HG03039 (cell line): ENCODE measurements around the gene CACNA2D1.

Experiments used
- ATAC-seq: cut with Tn5 transposase; IDR thresholded peaks from one replicate; pipeline ENCODE4 v1.9.1; 2021; ENCODE audit warnings: mild to moderate bottlenecking, moderate library complexity; ENCODE audit not compliant: unreplicated experiment

Gene CACNA2D1

DNA sequence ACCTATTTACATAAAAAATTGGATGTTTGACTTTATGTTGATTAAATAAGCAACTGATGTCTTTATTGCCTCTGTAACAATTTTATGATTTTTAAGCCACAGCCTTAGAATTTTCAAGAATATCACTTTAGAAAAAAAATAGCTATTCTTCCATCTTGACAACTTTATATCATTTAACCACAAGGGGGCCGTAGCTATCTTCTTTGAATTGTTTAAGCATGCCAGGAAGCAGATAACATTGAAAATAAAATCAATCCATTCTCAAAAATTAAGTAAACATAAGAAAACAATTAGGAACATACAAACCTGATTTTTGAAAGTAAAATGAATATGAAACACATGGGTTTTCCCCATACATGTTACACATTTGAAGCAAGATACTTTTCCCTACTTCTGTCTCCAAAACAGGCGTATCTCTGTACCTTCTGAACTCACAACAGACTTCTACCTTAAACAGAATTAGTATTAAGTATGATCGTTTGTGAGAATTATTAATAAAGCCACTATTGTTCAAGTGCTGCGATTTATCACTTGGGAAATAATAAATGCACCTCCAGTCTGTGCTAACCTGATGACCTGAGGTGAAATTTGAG, 209.0 kb downstream of the CACNA2D1 start:
- ATAC-seq = no peak

DNA sequence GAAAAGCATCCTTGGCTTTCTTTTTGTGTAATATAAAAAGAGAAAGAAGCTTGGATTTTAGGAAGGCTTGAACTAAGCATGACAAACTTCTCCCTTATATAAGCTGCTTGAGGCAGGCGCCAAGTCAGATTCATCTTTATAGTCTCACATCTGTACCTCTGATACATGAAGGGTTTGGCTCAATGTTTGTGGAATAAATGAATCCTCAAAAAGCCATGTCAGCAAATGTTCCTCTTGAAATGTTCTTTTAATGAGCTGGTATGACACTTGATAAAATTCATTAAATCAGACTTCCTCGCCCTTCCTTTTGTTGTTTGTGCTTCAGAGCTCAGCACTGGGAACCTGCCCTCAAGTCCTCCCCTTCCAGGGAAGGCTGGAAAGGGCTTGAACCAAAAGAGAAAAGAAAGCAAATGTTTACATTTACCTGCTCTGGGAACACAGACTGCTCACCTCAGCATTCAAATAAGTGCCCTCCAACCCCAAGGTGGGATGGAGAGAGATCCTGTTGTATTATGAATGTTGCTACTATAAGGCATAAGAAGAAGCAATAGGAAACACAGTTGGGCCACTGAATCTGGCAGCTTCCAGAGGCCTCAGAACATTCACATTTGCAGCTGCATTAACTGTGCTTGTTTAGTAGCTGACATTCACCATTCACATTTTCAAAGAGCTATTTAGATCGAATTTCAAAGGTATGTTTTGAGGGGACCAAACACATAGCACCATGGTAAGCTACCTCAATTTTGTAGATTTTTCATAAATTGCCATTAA, 212.6 kb downstream of the CACNA2D1 start:
- no peak for ATAC-seq

DNA sequence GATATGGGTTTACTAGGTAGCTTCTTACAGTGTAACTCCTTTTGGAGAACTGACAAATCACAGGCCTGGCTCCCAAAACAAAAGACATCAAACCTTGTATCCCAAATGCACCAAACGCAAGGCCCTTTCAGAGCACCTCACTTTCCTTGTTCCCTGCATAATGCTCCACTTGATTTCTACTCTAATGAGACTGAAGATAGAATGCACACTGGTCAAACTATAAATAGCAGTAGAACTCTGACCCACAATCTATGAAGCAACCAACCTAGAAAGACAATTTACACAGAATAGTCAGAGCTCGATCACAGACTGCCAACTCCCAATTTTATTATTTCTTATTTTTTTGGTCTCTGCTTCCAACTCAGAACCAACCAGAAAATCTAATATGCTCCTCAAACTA, 214.4 kb downstream of the CACNA2D1 start:
- no peak for ATAC-seq

DNA sequence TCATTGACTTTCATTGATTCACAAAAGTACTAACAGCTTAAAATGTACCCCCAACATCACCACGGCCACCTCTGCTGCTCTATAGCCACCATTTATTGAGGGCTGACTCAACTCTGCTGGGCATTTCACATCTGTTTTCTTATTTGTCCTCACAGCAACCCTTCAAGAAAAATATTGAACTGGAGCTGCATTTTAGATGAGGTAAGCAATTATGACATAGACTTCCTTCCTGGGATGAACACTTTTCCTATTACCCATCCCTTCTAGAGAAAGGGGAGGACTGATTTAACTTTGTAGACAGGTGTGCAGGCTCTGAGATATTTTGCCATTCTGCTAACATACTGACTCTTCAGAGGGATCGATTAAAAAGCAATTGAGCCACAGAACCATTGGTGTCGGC, 217.4 kb downstream of the CACNA2D1 start:
- no peak for ATAC-seq

DNA sequence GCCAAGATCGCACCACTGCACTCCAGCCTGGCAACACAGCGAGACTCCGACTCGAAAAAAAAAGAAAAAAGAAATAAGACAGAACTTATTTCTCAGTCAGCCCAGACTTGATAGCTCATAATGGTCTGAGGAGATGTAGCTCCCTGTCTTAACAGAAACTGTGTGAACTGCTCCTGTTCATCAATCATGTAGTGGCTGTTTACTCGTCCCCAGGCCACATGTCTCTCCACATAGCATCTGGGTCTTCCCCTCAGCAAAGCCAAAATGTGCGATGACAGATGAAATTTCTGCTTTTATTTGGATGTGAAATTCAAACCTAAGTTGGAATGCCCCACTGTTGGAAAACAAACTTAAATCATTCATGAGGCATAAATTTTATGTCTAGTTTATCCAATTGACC, 219.0 kb downstream of the CACNA2D1 start:
- no peak for ATAC-seq

DNA sequence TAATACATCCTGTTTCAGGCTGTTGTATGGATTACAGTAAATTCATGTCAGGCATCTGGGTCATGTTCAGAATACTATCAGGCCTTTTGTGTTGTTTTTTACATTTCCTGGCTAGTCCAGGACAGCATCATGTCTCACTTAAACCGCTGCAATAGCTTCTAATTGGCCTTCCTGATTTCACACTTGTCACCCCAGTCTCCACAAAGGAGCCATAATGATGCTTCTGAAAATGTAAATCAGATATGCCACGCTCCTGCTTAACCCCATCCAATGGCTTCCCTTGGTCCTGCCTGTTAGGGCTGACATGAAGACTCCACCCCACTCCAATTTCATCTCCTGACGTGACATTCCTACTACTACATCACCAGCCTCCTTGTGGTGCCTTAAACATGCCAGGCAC, 220.0 kb downstream of the CACNA2D1 start:
- ATAC-seq = no peak

DNA sequence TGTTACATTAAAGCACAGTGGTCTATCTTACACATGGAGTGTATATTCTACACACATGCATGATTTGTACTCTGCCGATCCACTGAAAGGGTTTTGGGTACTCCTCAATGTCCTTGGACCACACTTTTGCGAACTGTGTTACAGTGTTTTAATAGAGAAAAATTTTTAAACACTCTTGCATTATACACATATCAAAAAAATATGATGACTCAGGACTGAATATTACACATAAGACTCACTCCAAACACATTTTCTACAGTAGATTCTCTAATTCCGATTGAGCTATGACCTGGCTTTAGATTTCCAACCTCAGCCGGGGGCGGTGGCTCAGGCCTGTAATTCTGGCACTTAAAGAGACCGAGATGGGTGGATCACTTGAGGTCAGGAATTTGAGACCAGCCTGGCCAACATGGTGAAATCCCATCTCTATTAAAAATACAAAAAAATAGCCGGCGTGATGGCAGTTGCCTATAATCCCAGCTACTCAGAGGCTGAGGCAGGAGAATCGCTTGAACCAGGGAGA, 222.4 kb downstream of the CACNA2D1 start:
- no peak for ATAC-seq

DNA sequence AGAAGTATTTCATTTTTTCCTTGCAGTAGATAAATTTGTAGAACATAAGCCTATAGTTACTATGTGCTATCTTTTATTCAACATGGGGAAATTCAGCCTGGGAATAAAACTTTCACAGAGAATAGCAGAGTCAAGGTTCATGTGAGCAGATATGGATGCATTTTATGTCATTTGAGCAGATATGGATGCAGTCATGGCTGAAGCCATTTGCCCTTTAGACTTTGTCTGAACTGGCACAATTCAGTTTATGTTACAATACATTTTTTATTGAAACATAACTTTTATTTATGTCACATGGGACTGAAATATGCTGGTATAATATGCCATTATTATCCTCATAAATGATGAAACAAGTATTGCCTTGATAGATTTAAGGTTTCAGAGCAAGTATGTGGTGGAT, 231.1 kb downstream of the CACNA2D1 start:
- no peak for ATAC-seq

DNA sequence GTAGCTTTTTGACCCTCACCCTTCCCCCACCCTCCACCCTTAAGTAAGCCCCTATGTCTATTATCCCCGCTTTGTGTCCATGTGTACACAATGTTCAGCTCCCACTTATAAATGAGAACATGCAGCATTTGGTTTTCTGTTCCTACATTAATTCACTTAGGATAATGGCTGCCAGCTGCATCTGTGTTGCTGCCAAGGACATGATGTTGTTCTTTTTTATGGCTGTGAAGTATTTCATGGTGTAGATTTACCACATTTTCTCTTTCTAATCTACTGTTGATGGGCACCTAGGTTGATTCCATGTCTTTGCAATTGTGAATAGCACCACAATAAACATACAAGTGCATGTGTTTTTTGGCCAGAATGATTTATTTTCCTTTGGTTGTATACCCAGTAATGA, 232.2 kb downstream of the CACNA2D1 start:
- ATAC-seq = no peak

DNA sequence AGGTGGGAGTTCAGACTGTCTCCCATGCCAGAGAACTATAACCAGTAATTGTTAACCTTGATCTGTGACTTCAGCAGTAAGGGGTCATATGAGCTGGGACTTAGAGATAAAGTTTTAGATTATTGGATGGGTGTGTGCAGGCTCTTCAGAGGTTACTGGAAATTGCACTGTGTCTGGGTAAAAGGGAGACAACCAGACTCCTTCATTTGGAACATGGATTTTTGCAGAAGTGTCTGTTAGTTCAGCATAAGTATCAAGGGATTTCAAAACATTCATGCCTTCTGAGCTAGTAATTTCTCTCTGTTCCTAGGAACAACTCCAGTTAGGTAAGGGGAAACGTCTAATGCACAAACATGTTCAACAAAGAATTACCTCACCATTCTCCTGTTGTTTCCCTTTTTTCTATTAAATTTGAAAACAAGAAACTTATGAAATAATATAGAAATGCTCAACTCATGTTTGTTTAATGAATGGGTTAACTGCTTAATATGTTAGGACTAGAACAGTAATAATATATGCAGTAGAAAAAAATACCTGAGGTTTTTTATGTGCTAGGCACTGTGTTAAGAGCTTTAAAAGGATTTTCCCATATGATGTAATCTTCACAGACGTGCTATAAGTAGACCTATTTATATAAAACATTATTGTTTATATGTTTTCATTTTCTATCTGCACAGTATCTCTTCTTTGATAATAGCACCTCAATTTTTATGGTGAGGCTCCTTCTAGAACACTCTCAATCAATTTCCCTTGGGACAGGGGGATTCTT, 233.0 kb downstream of the CACNA2D1 start:
- no peak for ATAC-seq

DNA sequence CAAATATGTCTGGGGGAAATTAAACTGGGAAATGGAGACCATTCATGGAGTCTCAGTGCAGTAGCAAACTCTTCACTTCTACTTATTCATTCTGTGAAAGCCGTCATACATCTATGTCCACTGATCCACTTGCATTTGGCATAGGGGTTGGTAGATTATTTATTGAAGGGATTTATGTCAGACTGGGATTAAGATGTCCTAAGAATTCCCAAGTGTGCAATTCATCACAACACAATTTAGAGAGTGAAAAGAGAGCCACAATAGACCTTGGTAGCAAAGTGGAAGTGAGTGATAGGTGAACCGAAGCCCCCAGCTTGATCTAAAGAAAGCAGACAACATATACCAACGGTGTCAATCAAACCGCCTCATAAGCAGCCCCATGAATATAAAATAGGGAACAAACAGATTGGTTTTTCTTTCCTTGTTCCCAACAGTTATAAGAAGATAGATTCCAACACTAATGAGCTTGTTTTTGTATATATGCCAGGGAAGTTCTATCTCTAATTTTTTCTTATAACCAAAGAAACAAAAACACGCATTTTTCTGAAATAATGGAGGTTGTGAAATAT, 234.3 kb downstream of the CACNA2D1 start:
- ATAC-seq = no peak

DNA sequence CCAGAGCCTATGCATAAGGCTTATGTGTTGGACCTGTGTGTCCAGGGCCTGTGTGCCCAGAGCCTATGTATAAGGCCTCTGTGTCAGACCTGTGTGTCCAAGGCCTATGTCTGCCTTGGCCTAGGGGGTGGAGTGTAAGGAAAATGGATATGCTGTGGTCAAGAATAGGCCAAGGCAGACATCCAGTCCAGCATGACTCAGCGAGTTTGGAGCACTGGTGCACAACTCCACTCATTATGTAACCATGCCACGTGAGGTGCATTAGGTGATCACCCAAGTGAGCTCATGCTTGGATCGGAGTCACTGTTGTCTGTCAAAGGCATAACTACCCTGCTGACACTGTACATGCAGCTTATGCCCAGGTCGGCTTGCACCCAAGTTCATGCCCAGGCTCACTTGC, 238.9 kb downstream of the CACNA2D1 start:
- ATAC-seq = no peak

DNA sequence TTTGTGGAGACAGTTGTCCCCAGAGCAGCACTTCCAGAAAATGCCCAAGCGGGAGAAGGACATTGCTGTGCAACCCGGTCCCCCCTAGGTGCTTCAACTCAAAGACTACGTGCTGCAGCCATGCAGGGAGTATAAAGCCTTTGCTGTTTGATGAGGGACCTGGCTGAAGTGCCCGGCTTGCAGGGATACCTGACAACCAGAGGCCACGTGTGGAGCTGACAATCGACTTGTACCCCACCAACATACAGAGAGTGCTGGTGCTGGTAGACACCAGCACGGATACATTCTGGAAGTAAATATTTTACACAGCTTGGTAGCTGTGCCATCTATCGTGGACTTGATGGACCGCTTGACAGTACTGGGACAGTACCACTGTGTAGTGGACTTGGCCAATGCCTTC, 240.6 kb downstream of the CACNA2D1 start:
- ATAC-seq = no peak

DNA sequence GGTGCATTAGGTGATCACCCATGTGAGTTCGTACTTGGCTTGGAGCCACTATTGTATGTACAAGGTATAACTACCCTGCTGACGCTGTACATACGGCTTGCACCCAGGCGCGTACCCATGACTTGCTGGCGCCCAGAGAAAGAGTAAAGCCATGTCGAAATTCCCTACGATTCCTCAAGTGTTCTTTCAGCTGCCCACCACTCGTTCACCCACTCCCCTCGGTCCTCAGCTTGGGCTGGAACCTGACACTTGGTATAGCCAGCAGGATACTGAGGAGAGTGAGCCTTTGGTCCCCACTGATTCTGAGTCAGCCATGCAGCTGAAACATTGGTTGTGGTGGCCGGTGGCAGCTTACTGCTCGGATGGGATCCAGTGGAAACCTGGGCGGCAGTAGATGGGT, 241.5 kb downstream of the CACNA2D1 start:
- ATAC-seq = no peak

DNA sequence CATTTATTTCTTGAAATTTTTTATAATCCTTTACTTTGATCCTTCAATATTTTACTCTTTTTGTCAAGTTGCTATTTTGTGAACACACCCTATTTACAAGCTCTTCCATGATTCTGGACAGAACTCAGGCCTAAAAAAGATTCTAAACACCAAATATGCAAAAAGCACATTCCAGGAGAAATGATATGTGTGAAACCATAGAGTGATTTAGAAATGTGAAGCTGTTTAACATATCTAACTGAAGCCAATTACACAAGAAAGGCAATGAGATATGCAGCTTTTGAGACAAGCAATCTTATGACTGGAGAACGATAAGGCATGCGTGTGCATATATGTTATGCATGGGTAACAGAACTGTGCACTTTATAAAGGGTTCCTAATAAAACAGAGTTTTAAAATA, 243.0 kb downstream of the CACNA2D1 start:
- ATAC-seq = no peak

DNA sequence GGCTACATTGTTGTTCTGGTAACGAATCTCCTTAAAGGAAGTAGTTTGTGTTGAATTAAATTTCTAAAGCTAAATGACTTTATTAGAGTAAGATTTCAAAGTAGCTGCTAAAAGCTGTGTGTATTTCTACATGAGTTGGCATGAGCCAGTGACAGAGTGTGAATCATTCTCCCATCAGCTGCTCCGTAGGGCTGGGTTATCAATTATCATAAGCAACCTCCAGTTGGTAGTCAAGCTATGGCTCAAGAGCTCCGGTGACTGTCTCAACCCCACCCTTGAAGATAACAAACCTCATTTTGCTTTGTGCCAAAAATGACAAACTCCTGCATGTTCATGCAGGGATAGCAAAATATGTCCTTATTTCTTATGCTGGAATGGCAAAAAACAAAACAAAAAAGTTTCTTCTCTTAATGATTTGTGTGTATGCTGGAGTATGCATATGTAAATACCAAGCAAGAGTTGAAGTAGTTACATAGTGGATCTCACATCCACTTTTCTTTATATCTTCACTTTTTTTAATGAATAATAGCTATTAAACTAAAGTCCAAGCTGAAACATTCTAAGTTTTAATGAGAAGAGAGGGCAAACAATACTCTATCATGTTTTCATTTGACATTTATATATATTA, 249.4 kb downstream of the CACNA2D1 start:
- no peak for ATAC-seq

DNA sequence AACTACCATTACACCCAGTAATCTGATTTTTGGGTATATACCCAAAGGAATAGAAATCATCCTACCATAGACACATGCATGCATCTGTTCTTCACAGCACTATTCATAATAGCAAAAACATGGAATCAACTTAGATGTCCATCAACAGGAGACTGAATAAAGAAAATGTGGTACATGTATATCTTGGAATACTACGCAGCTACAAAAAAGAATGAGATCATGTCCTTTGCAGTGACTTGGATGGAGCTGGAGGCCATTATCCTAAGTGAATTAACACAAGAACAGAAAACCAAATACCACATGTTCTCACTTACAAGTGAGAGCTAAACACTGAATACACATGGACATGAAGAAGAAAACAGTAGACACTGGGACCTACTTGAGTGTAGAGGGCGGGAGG, 254.9 kb downstream of the CACNA2D1 start:
- ATAC-seq = no peak

DNA sequence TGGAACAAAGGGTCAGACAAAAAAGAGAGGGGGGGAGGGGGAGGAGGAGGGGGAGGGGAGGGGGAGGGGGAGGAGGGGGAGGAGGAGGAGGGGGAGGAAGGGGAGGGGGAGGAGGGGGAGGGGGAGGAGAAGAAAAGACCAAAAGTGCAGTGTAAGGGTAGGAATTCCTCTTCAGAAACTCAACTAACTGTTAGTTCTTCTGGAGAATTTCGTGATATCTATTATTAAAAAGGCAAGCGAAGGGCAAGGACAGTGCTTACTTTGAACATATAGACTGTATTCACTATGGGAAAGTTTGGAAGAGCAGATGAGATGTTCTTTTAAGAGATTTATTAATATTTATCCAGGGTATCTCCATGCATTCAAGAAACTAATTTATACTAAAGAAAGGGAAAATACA, 258.1 kb downstream of the CACNA2D1 start:
- no peak for ATAC-seq

DNA sequence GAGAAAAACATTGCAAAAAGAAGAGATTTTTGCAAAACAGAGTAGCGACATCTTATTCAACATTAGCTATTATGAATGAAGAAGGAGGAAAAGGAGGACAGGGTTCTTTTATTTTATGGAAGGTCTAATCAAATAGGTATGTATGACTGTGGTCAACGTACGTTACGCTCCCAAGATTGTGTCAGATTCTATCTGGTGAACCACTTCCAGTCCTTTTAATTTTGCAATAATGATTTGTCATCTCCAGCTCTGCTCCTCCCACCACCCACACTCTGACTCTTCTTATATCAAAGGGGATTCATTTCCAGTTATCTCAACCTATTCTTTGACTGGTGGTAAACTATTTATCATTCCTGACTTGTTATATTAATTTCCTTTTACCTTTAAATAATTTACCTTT, 259.9 kb downstream of the CACNA2D1 start:
- no peak for ATAC-seq

DNA sequence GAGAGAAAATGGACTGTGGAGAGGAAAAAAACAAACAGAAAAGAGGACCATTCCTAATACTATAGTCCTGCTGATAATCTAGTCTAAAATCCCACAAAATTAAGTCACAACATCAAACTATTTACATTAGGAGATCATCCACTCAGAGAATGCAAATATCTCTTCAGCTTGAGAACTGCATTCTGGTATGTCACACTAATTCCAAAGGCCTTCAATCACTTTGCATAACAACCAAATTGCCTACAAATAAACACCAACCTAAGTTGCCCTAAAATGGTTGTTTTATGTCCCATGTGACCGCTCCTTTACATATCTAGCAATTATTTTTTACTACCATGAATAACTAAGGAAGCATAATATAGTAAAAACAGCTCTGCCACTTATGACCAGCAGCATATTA, 264.3 kb downstream of the CACNA2D1 start:
- ATAC-seq = no peak

DNA sequence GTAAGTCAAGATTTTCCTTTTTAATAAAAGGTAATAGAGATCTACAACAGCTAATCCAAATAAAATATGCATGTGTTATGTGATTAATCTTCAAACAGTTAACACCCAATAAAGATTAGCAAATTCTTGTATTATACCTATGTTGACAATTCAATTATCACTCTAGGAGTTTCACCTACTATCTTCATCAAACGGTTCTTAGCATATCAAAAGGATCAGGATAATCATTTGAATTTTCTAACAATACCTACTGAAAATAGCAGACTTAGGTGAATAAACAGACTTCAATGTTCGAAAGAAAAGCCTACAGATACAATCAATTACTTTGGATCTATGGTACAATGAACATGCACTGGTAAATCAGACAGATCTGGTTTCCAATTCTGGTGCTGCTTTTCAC, 268.3 kb downstream of the CACNA2D1 start:
- no peak for ATAC-seq
